Mesenchymal stem cell (in vitro differentiated cells and primary cell): ENCODE data around the gene COX4I1.

Source experiments
- DNase-seq: peaks from one replicate; pipeline ENCODE4 v3.0.0-alpha.2; 2013
- H2AFZ ChIP-seq: one replicate; pipeline ENCODE4 v1.6.1; 2013; ENCODE audit warnings: low read depth, mild to moderate bottlenecking, control low read depth, inconsistent platforms, low read length, moderate library complexity
- H2AK5ac ChIP-seq: 2 replicates; pipeline ENCODE4 v1.6.1; 2013; ENCODE audit warnings: low read length, moderate library complexity, mild to moderate bottlenecking, inconsistent platforms; ENCODE audit not compliant: severe bottlenecking
- H2BK120ac ChIP-seq: one replicate; pipeline ENCODE4 v1.6.1; 2013; ENCODE audit warnings: low read depth, mild to moderate bottlenecking, inconsistent platforms, low read length, moderate library complexity
- H2BK12ac ChIP-seq, 2 experiments: one replicate each; pipeline ENCODE4 v1.6.1; 2013; ENCODE audit warnings: inconsistent platforms in 2 of 2, low read length in 2 of 2, mild to moderate bottlenecking in 2 of 2, moderate library complexity in 2 of 2, control low read depth in 1 of 2
- H2BK15ac ChIP-seq: one replicate; pipeline ENCODE4 v1.6.1; 2013; ENCODE audit warnings: mild to moderate bottlenecking, low read depth, inconsistent platforms; ENCODE audit not compliant: poor library complexity, severe bottlenecking
- H2BK5ac ChIP-seq: 2 replicates; pipeline ENCODE4 v1.6.1; 2013; ENCODE audit warnings: low read depth, mild to moderate bottlenecking, low read length, control low read depth, inconsistent platforms; ENCODE audit not compliant: poor library complexity, severe bottlenecking
- H3K14ac ChIP-seq, 2 experiments: one replicate each; pipeline ENCODE4 v1.6.1; 2013; ENCODE audit warnings: inconsistent platforms in 2 of 2, low read length in 2 of 2, control low read depth in 1 of 2, mild to moderate bottlenecking in 1 of 2, moderate library complexity in 1 of 2
- H3K18ac ChIP-seq, 2 experiments: one replicate each; pipeline ENCODE4 v1.6.1; 2013; ENCODE audit warnings: inconsistent platforms in 2 of 2, low read length in 2 of 2, control low read depth in 1 of 2, low read depth in 1 of 2, mild to moderate bottlenecking in 1 of 2
- H3K23ac ChIP-seq, 2 experiments: one replicate each; pipeline ENCODE4 v1.6.1; 2013; ENCODE audit warnings: inconsistent platforms in 2 of 2, low read length in 2 of 2, mild to moderate bottlenecking in 2 of 2, moderate library complexity in 2 of 2, control low read depth in 1 of 2
- H3K27ac ChIP-seq: 2 replicates; pipeline ENCODE4 v1.5.1; 2013; ENCODE audit warnings: mild to moderate bottlenecking, moderate library complexity, low read length, control low read depth, inconsistent platforms; ENCODE audit not compliant: poor library complexity, severe bottlenecking
- H3K27me3 ChIP-seq, 2 experiments: 2 replicates each; pipeline versions ENCODE4 v1.6.1 to v1.7.0; 2013; ENCODE audit warnings: low read length in 2 of 2, mild to moderate bottlenecking in 2 of 2, moderate library complexity in 2 of 2, control low read depth in 1 of 2, inconsistent platforms in 1 of 2; ENCODE audit not compliant: control insufficient read depth in 1 of 2, insufficient read depth in 1 of 2
- H3K36me3 ChIP-seq, 2 experiments: 2 replicates each; pipeline versions ENCODE4 v1.6.1 to v1.7.0; 2013; ENCODE audit warnings: low read length in 2 of 2, control low read depth in 1 of 2, inconsistent platforms in 1 of 2, low read depth in 1 of 2, mild to moderate bottlenecking in 1 of 2; ENCODE audit not compliant: insufficient read depth in 2 of 2, control insufficient read depth in 1 of 2
- H3K4ac ChIP-seq, 2 experiments: one replicate each; pipeline ENCODE4 v1.6.1; 2013; ENCODE audit warnings: inconsistent platforms in 2 of 2, low read length in 2 of 2, mild to moderate bottlenecking in 2 of 2, moderate library complexity in 2 of 2, control low read depth in 1 of 2, low read depth in 1 of 2
- H3K4me1 ChIP-seq: 2 replicates; pipeline ENCODE4 v1.6.1; 2013; ENCODE audit warnings: low read depth, low read length, control low read depth; ENCODE audit not compliant: control insufficient read depth, insufficient read depth
- H3K4me2 ChIP-seq: 2 replicates; pipeline ENCODE4 v1.6.1; 2013; ENCODE audit warnings: low read length, mild to moderate bottlenecking, inconsistent platforms; ENCODE audit not compliant: poor library complexity, severe bottlenecking
- H3K4me3 ChIP-seq, 2 experiments: 2 replicates each; pipeline versions ENCODE4 v1.5.1 to v1.7.0; 2013; ENCODE audit warnings: low read length in 2 of 2, mild to moderate bottlenecking in 2 of 2, control low read depth in 1 of 2, low read depth in 1 of 2; ENCODE audit not compliant: insufficient read depth in 1 of 2
- H3K79me1 ChIP-seq: replicated peaks from 2 replicates; pipeline ENCODE4 v1.6.1; 2013; ENCODE audit warnings: mild to moderate bottlenecking, control low read depth, low read length, inconsistent platforms; ENCODE audit not compliant: poor library complexity, severe bottlenecking
- H3K9ac ChIP-seq: 2 replicates; pipeline ENCODE4 v1.7.0; 2013; ENCODE audit warnings: mild to moderate bottlenecking, low read length, moderate library complexity
- H3K9me3 ChIP-seq: 2 replicates; pipeline ENCODE4 v1.7.0; 2013; ENCODE audit warnings: mild to moderate bottlenecking, low read length; ENCODE audit not compliant: control insufficient read depth
- H4K8ac ChIP-seq: one replicate; pipeline ENCODE4 v1.6.1; 2013; ENCODE audit warnings: inconsistent platforms, mild to moderate bottlenecking, low read length, moderate library complexity
- H4K91ac ChIP-seq: one replicate; pipeline ENCODE4 v1.6.1; 2013; ENCODE audit warnings: mild to moderate bottlenecking, low read length, inconsistent platforms
- WGBS: methylation state at CpG from one replicate; pipeline ENCODE4 v1.1.7; 2013; ENCODE audit warnings: mixed read lengths; 5-methylcytosine and 5-hydroxymethylcytosine counted together

Gene COX4I1

GRCh38 chr16:85810742-85811115 lies 11.2 kb downstream of the COX4I1 start:
- no peak for DNase-seq
- no peak overlapping the region for H2BK120ac ChIP-seq
- no peaks in the 10 kb centered on the region for H3K9me3 ChIP-seq
- peaks cover 29 to 55% of the 10 kb centered on the region in 2 experiments for H3K27me3 ChIP-seq
- H3K4me2 ChIP-seq, result no peak overlapping the region
- 94% methylated on average over 7 of the region's 7 CpGs for WGBS
- H2BK5ac ChIP-seq, result no peak overlapping the region
- H3K79me1 ChIP-seq, result peaks cover 5% of the 10 kb centered on the region
- H3K4me3 ChIP-seq, result no peak overlapping the region
- no peak overlapping the region for H2BK15ac ChIP-seq
- H2BK12ac ChIP-seq, result no peak overlapping the region
- H2AK5ac ChIP-seq, result no peak overlapping the region
- H3K36me3 ChIP-seq, result peaks cover 13 to 15% of the 10 kb centered on the region in 2 experiments
- no peak overlapping the region for H3K14ac ChIP-seq
- peaks cover 1% of the 10 kb centered on the region for H3K4me1 ChIP-seq
- H3K18ac ChIP-seq, result no peak overlapping the region
- no peak overlapping the region for H4K8ac ChIP-seq
- H4K91ac ChIP-seq, result no peak overlapping the region
- no peak overlapping the region for H3K9ac ChIP-seq
- no peak overlapping the region for H3K27ac ChIP-seq
- H3K4ac ChIP-seq, result no peak overlapping the region
- H3K23ac ChIP-seq, result no peak overlapping the region
- no peak overlapping the region for H2AFZ ChIP-seq

GRCh38 chr16:85812031-85812807 lies 12.7 kb downstream of the COX4I1 start:
- Histone ChIP-seq H3K4ac (no peak overlapping the region), H2BK12ac (no peak overlapping the region), H3K36me3 (peaks cover under 1 to 1% of the 10 kb centered on the region in 2 experiments), H3K4me2 (no peak overlapping the region), H2AFZ (no peak overlapping the region), H4K8ac (no peak overlapping the region), H3K27me3 (peaks cover 29 to 60% of the 10 kb centered on the region in 2 experiments), H3K27ac (no peak overlapping the region), H4K91ac (no peak overlapping the region), H3K4me3 (peak overlapping the region in 1 of 2 experiments; percentile 51), H3K18ac (no peak overlapping the region), H3K9ac (no peak overlapping the region), H3K14ac (no peak overlapping the region), H3K23ac (no peak overlapping the region), H3K4me1 (peaks cover 1% of the 10 kb centered on the region), H2BK120ac (no peak overlapping the region), H2BK5ac (no peak overlapping the region), H3K79me1 (no peaks in the 10 kb centered on the region), H2AK5ac (no peak overlapping the region), H3K9me3 (no peaks in the 10 kb centered on the region), H2BK15ac (no peak overlapping the region)
- WGBS, result 79% methylated on average over 37 of the region's 37 CpGs
- no peak for DNase-seq

- Histone ChIP-seq H3K4ac (no peak overlapping the region), H3K4me2 (no peak overlapping the region), H2AK5ac (no peak overlapping the region), H3K4me1 (peaks cover 1% of the 10 kb centered on the region), H2BK15ac (no peak overlapping the region), H2BK12ac (no peak overlapping the region), H3K18ac (no peak overlapping the region), H3K14ac (no peak overlapping the region), H3K9me3 (no peaks in the 10 kb centered on the region), H3K4me3 (no peak overlapping the region), H3K27me3 (peaks cover 30 to 64% of the 10 kb centered on the region in 2 experiments), H2BK120ac (no peak overlapping the region), H4K91ac (no peak overlapping the region), H3K23ac (no peak overlapping the region), H4K8ac (no peak overlapping the region), H2AFZ (no peak overlapping the region), H3K79me1 (no peaks in the 10 kb centered on the region), H3K27ac (no peak overlapping the region), H3K9ac (no peak overlapping the region), H2BK5ac (no peak overlapping the region), H3K36me3 (no peaks in the 10 kb centered on the region)
- 86% methylated on average over 19 of the region's 20 CpGs for WGBS
- DNase-seq, result no peak
Measured at GRCh38 chr16:85812811-85813700, 13.6 kb downstream of the COX4I1 start.

- Histone ChIP-seq H3K23ac (no peak overlapping the region), H3K36me3 (no peaks in the 10 kb centered on the region), H2AK5ac (no peak overlapping the region), H3K18ac (no peak overlapping the region), H2BK12ac (no peak overlapping the region), H3K4me2 (no peak overlapping the region), H2BK15ac (no peak overlapping the region), H3K4me3 (no peak overlapping the region), H2AFZ (no peak overlapping the region), H3K9me3 (no peaks in the 10 kb centered on the region), H3K14ac (no peak overlapping the region), H4K91ac (peak overlapping the region; percentile 39), H4K8ac (no peak overlapping the region), H3K27me3 (peaks cover 47 to 73% of the 10 kb centered on the region in 2 experiments), H2BK5ac (no peak overlapping the region), H2BK120ac (no peak overlapping the region), H3K27ac (no peak overlapping the region), H3K9ac (no peak overlapping the region), H3K4ac (no peak overlapping the region), H3K4me1 (no peaks in the 10 kb centered on the region), H3K79me1 (no peaks in the 10 kb centered on the region)
- WGBS, result 91% methylated on average over 11 of the region's 14 CpGs
- DNase-seq, result no peak
Measured at GRCh38 chr16:85816159-85816558, 16.7 kb downstream of the COX4I1 start.
